Measurements from ENCODE around the gene NELFA.

Gene NELFA

GRCh38 chr4:1940566-1940965 lies 68.2 kb downstream of the NELFA start:
- no peak for DNase-seq (ENCODE audit: extremely low read depth in 1 of 2, low read depth in 1 of 2)

- no peak for DNase-seq (ENCODE audit: extremely low read depth in 1 of 2, low read depth in 1 of 2)
Observed at GRCh38 chr4:1939664-1940509, 68.9 kb downstream of the NELFA start.

GRCh38 chr4:1938027-1938426 lies 70.7 kb downstream of the NELFA start:
- no peak for DNase-seq (ENCODE audit: extremely low read depth in 1 of 2, low read depth in 1 of 2)

- DNase-seq (ENCODE audit: extremely low read depth in 1 of 2, low read depth in 1 of 2) = no peak
Observed at GRCh38 chr4:1937550-1937949, 71.2 kb downstream of the NELFA start.

GRCh38 chr4:1933700-1934099 lies 75.1 kb downstream of the NELFA start:
- no peak for DNase-seq (ENCODE audit: extremely low read depth in 1 of 2, low read depth in 1 of 2)

GRCh38 chr4:1932736-1933135 lies 76.0 kb downstream of the NELFA start:
- DNase-seq (ENCODE audit: extremely low read depth in 1 of 2, low read depth in 1 of 2) = no peak
